A549 (cell line): Measurements from ENCODE around the gene NAB1.

Experiments used
- POLR2A ChIP-seq: IDR thresholded peaks from 2 replicates; pipeline ENCODE4 v1.6.1; 2012; ENCODE audit warnings: mild to moderate bottlenecking, low read length
- TF ChIP-seq, protein P1 (sequence below): fragments of 200-600 bp; sonication (generic); IDR thresholded peaks from 2 replicates; pipeline ENCODE4 v1.6.1; 2016; ENCODE audit warnings: antibody characterized with exemption, mild to moderate bottlenecking, moderate library complexity
- TF ChIP-seq, protein P2 (sequence below): IDR thresholded peaks from 2 replicates; pipeline ENCODE4 v1.6.1; 2012

DNA sequence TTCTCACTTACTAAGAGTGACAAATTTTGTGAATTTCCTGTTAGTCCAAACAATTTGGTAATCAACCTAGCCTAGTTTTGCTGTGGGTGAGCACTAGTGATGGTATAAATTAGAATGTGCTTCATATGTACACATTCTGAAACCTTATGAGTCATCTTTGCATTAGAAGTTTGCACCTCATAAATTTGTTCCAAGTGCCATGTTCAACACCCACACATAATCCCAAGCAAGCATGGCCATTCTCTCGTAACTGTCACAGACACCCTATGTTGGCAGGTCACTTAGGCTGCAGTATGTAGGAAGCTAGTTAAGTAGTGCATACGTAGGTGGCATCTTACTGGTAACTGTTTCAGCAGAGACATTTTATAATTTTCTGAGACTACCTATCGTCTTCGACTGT is 46.9 kb downstream of the NAB1 start:
- TF ChIP-seq, protein P1, sequence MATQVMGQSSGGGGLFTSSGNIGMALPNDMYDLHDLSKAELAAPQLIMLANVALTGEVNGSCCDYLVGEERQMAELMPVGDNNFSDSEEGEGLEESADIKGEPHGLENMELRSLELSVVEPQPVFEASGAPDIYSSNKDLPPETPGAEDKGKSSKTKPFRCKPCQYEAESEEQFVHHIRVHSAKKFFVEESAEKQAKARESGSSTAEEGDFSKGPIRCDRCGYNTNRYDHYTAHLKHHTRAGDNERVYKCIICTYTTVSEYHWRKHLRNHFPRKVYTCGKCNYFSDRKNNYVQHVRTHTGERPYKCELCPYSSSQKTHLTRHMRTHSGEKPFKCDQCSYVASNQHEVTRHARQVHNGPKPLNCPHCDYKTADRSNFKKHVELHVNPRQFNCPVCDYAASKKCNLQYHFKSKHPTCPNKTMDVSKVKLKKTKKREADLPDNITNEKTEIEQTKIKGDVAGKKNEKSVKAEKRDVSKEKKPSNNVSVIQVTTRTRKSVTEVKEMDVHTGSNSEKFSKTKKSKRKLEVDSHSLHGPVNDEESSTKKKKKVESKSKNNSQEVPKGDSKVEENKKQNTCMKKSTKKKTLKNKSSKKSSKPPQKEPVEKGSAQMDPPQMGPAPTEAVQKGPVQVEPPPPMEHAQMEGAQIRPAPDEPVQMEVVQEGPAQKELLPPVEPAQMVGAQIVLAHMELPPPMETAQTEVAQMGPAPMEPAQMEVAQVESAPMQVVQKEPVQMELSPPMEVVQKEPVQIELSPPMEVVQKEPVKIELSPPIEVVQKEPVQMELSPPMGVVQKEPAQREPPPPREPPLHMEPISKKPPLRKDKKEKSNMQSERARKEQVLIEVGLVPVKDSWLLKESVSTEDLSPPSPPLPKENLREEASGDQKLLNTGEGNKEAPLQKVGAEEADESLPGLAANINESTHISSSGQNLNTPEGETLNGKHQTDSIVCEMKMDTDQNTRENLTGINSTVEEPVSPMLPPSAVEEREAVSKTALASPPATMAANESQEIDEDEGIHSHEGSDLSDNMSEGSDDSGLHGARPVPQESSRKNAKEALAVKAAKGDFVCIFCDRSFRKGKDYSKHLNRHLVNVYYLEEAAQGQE, result no peak
- TF ChIP-seq, protein P2, sequence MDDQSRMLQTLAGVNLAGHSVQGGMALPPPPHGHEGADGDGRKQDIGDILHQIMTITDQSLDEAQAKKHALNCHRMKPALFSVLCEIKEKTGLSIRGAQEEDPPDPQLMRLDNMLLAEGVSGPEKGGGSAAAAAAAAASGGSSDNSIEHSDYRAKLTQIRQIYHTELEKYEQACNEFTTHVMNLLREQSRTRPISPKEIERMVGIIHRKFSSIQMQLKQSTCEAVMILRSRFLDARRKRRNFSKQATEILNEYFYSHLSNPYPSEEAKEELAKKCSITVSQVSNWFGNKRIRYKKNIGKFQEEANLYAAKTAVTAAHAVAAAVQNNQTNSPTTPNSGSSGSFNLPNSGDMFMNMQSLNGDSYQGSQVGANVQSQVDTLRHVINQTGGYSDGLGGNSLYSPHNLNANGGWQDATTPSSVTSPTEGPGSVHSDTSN, result no peak
- no peak for TF ChIP-seq POLR2A
